Ovary (tissue), 3 donors: Measurements from ENCODE around the gene CCDC61.

Source experiments
- CTCF ChIP-seq, 3 donors: fragments of 450-650 bp in 2 of 3; fragments of 200-600 bp in 1 of 3; IDR thresholded peaks; one replicate each; pipeline versions ENCODE4 v1.5.1 to v1.8.0; 2016 to 2022; ENCODE audit warnings: antibody characterized with exemption in 3 of 3, mild to moderate bottlenecking in 1 of 3
- POLR2A ChIP-seq: fragments of 450-650 bp; IDR thresholded peaks from one replicate; pipeline ENCODE4 v1.6.1; 2017; ENCODE audit warnings: antibody characterized with exemption, mild to moderate bottlenecking, moderate library complexity
- donor health status: DM: no; HTN: no; CAD: no.

- TF ChIP-seq POLR2A: no peak
- no peak for TF ChIP-seq CTCF (IDR thresholded peaks at IDR 0.05)
Observed at GRCh38 chr19:45985321-45985720, 9.9 kb upstream of the CCDC61 start.
